ENCODE measurements around the gene SLC5A11.

- TF ChIP-seq POLR2A (IDR thresholded peaks at IDR 0.05) (no peak), CTCF (IDR thresholded peaks at IDR 0.05) (no peak)
Observed at GRCh38 chr16:24869033-24869432, 23.3 kb downstream of the SLC5A11 start.

Data from body of pancreas (tissue), 4 donors.